Measurements from ENCODE around the gene TSPAN11.
"Not testable (repeated sequence)": the region's sequence is repeated elsewhere in the genome, so short reads cannot be mapped to it uniquely, and the experiment has no call there.

TSPAN11 gene

GRCh38 chr12:30926243-30927221 lies at the start of gene TSPAN11:
TSPAN11 (plus strand) TSS chr12:30926748; CDS start chr12:30953992, 27,244 bp downstream.
- DNase-seq (ENCODE audit: low read depth in 3 of 3, low spot score in 1 of 3), result no peak

DNA sequence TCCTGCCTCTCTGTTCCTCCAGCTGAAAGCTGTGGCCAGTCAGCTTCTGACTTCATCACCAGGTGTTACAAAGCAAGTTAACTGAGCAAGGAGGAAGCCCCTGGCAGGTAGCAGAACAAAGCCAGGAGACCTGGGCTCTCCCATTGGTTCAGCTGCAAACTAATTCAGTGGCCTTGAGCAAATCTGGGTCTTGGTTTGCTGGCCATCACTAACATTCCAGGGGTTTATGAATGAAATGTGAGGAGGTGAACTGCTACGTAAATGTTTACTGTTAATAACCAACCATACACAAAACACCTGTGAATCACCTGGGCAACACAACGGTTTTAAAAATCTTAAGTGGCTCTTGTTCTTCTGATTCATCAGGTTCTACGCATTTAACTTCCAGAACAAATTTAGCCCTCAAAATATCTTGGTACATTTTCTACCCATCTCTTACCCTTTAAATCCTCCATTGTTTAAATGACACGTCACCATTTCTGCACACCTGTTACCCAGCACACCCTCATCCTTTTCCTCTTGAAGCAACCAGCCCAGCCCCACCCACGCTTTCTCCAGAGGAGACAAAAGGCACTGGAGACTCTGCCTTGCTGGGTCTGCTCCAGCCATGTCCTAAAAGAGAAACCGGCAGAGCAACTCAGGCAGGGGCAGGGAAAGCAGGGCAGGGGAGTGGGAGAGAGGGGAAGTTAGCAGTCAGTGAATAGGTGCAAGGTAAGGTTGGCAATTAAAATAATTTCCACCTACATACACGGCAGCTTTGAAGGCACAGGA lies 49.3 kb upstream of the TSPAN11 start:
- no peak for DNase-seq (ENCODE audit: low read depth in 3 of 3, low spot score in 1 of 3)

- DNase-seq (ENCODE audit: low read depth in 3 of 3, low spot score in 1 of 3), result no peak
These were observed 48.5 kb upstream of the TSPAN11 start for GRCh38 chr12:30878024-30878423.

- no peak for DNase-seq (ENCODE audit: low read depth in 3 of 3, low spot score in 1 of 3)
These were observed 46.5 kb upstream of the TSPAN11 start for GRCh38 chr12:30880061-30880460.

- DNase-seq (ENCODE audit: low read depth in 3 of 3, low spot score in 1 of 3), result no peak
These were observed 45.7 kb upstream of the TSPAN11 start for GRCh38 chr12:30880813-30881212.

DNA sequence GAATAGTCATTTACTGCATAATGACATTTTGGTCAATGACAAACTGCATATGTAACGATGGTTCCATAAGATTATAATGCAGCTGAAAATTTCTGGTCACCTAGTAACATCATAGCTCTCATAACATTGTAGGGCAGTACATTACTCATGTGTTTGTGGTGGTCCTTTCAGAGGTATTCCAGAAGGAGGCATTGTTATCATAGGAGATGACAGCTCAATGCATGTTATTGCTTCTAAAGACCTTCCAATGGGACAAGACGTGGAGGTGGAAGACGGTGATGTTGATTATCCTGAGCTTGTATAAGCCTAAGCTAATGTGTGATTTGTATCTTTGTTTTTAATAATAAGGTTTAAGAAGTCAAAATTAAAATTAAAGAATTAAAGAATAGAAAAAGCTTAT lies 43.8 kb upstream of the TSPAN11 start:
- DNase-seq (ENCODE audit: low read depth in 3 of 3, low spot score in 1 of 3), result no peak

DNA sequence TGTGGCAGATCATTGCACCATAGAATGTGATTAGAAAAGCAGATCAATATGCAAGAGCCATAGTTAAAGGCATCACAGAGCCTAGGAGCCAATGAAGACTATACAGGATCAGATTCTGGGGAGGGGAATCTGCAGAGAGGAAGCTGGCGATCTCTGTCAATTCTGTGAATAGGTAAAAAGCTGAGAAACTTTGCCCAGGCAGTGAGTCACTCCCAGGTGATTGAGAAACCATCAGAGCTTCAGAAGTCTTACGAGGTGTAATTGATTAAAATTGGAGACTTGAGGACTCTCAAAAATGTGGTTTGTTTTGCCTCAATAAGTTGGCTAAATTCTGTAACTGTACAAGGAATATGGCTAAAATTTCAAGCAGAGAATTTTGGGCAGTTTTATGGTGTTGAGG lies 41.7 kb upstream of the TSPAN11 start:
- no peak for DNase-seq (ENCODE audit: low read depth in 3 of 3, low spot score in 1 of 3)

DNA sequence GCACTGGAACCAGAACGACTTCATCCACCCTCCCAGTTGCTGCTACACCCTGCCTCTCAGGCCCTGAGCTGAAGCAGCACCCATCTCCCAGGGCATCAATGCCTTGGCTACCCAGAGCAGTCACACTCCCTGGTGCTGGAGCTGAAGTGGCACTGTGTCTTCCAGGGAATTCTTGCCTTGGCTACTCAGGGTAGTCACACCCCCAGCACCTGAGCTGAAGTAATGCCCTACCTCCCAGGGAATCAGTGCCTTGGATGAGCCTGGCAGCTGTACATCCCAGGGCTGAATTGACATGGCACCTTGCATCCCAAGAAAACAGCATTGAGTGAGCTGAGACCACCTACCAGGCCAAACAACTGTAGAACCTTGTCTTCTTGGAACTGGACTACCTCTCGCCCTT lies 41.2 kb upstream of the TSPAN11 start:
- no peak for DNase-seq (ENCODE audit: low read depth in 3 of 3, low spot score in 1 of 3)

DNA sequence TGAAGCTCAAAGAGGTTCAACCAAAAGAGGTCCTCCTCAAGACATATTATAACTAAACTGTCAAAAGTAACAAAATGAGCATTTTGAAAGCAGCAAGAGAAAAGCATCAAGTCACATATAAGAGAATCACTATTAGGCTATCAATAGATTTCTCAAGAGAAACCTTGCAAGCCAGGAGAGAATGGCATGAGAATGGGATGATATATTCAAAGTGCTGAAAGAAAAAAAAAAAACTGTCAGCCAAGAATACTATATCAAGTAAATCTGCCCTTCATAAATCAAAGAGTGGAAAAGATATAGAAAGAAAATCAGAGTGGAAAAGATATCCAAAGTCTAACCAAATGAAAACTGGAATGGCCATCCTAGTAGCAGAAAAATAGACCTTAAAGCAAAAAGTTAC lies 39.3 kb upstream of the TSPAN11 start:
- no peak for DNase-seq (ENCODE audit: low read depth in 3 of 3, low spot score in 1 of 3)

DNA sequence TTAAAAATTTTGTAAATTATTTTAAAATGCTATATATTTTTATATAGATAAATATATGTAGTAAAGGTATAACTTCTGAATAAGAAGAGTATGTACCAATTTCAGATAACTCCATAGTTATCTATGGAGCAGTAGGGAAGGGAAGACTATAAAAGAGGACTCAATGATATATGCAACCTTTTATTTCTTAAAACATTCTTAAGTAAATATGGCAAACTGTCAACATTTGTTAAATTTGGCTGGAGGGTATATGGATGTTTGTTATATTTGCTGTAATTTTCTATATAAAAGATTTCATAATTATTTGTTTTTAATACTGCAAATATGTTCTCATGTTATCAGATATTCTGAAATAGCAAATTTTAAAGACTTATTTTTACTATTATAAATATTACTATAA lies 38.3 kb upstream of the TSPAN11 start:
- DNase-seq (ENCODE audit: low read depth in 3 of 3, low spot score in 1 of 3), result no peak

DNA sequence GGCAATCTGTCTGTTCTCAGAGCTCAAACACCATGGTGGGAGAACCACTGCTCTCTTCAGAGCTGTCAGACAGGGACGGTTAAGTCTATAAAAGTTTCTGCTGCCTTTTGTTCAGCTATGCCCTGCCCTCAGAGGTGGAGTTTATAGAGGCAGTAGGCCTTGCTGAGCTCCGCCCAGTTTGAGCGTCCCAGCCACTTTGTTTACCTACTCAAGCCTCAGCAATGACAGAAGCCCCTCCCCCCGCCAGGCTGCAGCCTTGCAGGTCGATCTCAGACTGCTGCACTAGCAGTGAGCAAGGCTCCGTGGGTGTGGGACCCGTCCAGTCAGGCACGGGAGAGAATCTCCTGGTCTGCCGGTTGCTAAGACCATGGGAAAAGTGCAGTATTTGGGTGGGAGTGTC lies 32.0 kb upstream of the TSPAN11 start:
- not testable (repeated sequence) for DNase-seq (ENCODE audit: low read depth in 3 of 3, low spot score in 1 of 3)

DNA sequence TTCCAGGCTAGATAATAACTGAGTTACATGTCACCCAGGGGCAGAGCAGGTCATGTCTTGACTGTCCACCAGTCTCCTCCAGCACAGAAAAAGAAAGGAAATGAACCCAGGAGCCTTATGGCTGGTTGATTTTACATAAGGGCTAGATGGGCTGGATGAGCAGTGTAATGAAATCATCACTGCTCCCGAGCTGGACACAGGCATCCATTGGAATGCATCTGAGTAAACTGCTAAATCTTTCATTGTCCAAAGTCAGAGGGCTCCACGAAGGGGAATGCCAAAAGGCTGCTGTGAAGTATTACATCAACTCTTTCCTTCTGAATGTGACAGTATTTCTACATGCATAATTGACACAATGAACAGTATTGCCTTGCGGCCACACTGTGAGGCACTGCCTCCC lies 30.1 kb upstream of the TSPAN11 start:
- no peak for DNase-seq (ENCODE audit: low read depth in 3 of 3, low spot score in 1 of 3)

DNA sequence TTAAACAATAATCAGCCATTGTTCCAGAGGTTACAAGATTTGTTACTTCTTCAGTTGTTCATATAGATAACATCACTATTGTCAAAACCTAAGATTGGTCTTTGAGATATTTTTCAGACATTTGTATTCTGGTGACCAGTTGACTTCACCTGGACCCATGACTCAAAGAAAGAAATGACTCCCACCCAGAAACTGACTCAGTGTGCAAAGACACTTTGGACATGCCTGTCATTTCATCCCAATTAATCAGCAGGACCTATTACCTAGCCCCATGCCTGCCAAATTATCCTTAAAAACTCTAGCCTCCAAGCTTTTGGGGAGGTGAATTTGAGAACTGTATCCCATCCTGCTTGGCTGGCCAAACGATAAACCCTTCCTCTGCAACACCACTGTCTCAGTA lies 27.7 kb upstream of the TSPAN11 start:
- no peak for DNase-seq (ENCODE audit: low read depth in 3 of 3, low spot score in 1 of 3)

DNA sequence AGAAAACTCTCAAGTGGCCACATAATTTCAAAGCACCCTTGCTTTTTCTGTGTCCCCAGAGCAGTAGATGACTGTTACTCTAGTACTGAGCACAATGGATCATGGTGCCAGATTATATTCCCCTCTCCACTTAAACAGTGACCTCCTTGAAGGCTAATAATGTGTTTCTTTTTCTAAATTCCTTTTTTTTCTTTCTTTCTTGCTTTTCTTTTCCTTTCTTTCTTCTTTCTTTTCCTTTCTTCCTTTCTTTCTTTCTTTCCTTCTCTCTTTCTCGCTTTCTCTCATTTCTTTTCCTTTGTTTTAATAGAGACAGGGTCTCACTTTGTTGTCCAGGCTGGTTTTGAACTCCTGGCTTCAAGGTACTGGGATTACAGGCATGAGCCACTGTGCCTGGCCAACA lies 26.2 kb upstream of the TSPAN11 start:
- no peak for DNase-seq (ENCODE audit: low read depth in 3 of 3, low spot score in 1 of 3)

GRCh38 chr12:30902001-30902400 lies 24.5 kb upstream of the TSPAN11 start:
- DNase-seq (ENCODE audit: low read depth in 3 of 3, low spot score in 1 of 3), result no peak

DNA sequence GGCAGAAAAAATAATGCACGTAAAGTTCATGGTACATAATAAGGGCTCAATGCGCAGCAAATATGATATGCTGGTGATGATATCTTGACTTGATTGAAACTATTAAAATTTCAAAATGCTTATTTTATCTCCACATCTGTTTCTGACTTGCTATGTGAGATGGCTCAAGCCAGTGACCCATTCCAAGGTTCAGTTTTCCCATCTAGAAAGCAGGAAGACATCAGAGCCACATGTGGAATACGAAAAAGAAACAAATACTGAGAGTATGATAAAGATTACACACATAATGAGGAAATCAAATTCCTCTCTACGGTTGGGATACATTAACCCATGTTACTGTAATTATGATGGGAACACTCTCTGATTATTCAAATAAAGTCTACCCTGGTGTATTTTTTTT lies 24.0 kb upstream of the TSPAN11 start:
- DNase-seq (ENCODE audit: low read depth in 3 of 3, low spot score in 1 of 3), result no peak

DNA sequence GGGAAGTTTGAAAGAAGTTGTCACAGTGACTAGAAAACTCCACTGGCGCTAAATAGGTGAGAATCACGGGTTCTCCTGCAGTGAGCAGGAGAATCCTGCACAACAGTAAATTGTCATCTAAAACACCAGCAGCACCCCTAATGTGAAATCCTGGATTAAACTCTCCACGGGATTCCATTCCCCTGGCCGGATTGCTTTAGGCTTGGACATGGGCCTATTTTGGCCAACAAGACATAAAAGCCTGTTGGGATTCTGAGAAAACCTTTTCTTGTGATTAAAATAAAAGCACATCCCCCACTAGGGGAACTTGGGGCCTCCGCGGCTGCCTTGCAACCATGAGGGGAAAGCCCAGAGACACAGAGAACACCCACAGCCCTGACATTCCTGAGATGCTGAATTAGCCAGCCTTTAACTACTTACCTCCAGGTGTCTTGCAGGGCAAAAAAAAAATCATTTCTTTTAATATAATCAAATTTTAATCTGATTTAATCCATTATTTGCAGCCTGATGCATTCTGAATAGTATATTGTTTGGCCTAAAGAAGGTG lies 21.0 kb upstream of the TSPAN11 start:
- no peak for DNase-seq (ENCODE audit: low read depth in 3 of 3, low spot score in 1 of 3)

GRCh38 chr12:30908076-30908721 lies 18.3 kb upstream of the TSPAN11 start:
- no peak for DNase-seq (ENCODE audit: low read depth in 3 of 3, low spot score in 1 of 3)

GRCh38 chr12:30908722-30909348 lies 17.7 kb upstream of the TSPAN11 start:
- DNase-seq (ENCODE audit: low read depth in 3 of 3, low spot score in 1 of 3), result no peak

DNA sequence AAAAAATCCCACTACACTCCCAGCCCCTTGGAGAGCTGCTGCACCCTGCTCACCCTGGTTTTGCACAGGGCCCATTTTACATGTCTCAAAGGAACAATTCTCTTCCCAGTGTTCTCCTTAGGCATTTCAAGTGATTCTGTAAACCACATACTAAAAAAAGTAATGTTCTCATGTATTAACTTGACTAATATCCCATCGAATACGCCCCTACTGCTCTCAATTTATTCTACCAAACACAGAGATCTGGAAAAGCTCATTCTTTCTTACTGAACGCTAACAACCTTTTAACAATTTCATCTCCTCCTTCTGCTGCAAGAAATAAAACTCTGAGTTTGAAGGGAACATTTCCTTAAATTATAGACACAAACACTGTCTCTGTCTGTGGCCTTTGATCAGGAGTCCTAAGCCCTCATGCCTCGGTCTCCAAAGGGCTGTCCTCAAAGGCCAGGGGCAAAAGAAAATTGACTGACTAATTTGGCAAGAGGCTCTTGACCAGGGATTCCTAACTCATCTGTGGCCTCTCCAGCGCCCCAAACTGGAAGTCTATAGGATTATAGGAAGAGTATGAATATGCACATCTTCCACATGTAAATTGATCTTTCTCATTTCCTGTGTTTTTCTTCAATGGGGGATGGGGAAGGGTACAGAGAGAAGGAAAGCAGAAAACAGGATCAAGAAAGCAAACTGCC lies 17.1 kb upstream of the TSPAN11 start:
- no peak for DNase-seq (ENCODE audit: low read depth in 3 of 3, low spot score in 1 of 3)

GRCh38 chr12:30910038-30910350 lies 16.6 kb upstream of the TSPAN11 start:
- no peak for DNase-seq (ENCODE audit: low read depth in 3 of 3, low spot score in 1 of 3)

Data from stimulated activated CD4-positive, alpha-beta T cell treated with anti-CD3 and anti-CD28 coated beads, TNF-alpha, amount 100 ng/mL, for 1 hour (primary cell).